Left ventricle myocardium superior (tissue), 1 donor: ENCODE results near the gene DAPK3. TPM values are rescaled to one million over a fixed set of nuclear protein-coding genes. Genes with fewer than 3 reads are reported as not detected.

Experiments used
- ATAC-seq: fragments of 200-7000 bp; cut with Tn5 transposase; one replicate; pipeline ENCODE4 v1.9.1; 2020; ENCODE audit warnings: mild to moderate bottlenecking, moderate library complexity
- DNase-seq: peaks from one replicate; pipeline ENCODE4 v3.0.0-alpha.2; 2020
- intact Hi-C: fragments of 100-400 bp; cut with micrococcal nuclease; formaldehyde crosslinking; loops from one replicate; pipeline ENCODE4 v1.11.0; 2022
- microRNA-seq: library from miRNA; unstranded; fragments of <30 nt; microRNA quantifications from one replicate; pipeline ENCODE4 v1.2.0, GENCODE V29; 2020; ENCODE audit warnings: borderline number of aligned reads
- total RNA-seq: library from RNA; stranded (reverse); fragmentation: NEBNext Ultra II Directional; extraction: Animal tissue kit (Norgen Biotek cat#: 25700); gene quantifications from one replicate; pipeline ENCODE4 v1.2.1, GENCODE V29; 2021
- donor health status: DM: no; HTN: yes; CAD: no; lungs with severe emphysema.

Gene DAPK3
- total RNA-seq, 1 donor from 2014 or later: 68.5 TPM

DNA sequence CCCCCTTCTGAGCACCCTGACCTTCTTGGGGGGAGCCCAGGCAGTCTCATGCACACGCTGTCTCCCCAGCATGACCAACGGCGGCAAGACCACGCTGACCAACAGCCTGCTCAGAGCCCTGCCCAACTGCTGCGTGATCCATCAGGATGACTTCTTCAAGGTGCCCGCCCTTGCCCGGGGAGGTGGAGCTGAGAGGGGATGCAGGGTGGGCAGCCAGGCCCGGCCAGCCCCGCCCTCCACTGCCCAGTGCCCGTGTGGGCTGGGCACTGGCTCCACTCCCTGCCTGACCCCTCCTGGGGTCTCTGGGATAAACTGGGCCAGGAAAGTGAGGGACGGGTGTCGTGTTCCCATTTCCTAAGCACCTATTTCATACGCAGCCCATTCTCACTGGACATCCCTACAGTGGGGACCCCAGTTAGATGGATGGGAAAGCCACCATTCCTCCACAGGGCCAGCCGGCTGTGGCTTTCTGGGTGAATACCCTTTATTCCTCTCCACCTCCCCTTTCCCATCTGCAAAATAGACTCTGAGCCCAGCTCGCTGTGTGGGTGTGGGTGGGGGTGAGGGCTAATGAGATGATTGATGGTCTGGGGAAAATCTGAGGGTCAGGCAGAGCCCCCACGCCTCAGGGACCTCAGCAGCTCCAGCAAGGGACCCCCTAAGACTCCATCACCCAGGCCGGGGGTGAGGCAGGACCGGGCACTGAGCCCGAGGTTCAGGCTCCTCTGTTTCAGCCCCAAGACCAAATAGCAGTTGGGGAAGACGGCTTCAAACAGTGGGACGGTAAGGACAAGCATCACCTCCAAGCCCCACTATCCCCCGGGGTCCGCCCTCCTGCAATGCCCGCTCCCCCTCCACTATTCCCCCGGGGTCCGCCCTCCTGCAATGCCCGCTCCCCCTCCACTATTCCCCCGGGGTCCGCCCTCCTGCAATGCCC lies 34.1 kb downstream of the DAPK3 start:
- intact Hi-C loops: no loop called here
- peak; percentile 0 for ATAC-seq

DNA sequence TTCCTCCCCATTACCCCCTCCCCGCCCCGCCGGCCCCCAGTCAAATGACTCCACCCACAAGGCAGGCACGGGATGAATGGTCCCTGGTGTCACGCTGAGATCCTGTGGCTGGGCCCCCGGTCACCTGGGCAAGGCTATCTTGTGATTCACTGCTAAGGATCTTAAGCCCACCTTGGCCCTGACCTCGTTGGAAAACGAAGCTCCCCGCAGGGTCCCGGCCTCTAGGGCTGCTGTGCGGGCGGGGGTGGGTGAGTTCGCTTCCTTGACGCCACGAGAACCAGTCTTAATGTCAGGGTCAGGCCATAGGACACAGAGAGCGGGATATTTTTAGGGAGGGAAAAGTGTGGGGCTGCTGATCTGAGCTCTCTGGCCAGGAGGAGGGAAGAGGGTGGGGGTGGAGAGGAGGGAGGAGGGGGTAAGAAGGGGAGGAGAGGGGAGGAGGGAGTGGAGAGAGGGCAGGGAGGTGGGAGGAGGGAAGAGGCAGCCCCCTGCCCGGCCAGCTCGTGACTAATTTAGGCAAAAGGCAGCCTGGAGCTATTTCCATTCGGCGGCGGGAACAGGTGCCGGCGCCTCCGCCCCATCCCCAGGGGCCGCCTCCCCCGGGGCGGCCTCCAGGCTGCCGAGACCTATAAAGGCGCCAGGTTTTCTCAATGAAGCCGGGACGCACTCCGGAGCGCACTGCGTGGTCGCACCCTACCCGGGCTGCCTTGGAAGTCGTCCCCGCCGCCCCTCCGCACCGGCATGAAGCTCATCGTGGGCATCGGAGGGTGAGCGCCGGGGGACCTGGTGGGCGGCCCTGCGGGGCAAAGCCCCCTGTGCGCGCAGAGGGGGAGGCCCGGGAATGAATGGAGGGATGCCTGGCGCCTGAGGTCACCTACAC lies 37.7 kb downstream of the DAPK3 start, which contains the start of gene NMRK2:
NMRK2 (plus strand) TSS at position 139 of the 880 bp plus-strand sequence; CDS start at position 742, 603 bp downstream.
- ATAC-seq: peak; percentile 65
- DNase-seq: peak; percentile 84
- intact Hi-C loops: no loop called here

More for the DNA sequence above, 34.1 kb downstream of the DAPK3 start:
- DNase-seq: no peak

DNA sequence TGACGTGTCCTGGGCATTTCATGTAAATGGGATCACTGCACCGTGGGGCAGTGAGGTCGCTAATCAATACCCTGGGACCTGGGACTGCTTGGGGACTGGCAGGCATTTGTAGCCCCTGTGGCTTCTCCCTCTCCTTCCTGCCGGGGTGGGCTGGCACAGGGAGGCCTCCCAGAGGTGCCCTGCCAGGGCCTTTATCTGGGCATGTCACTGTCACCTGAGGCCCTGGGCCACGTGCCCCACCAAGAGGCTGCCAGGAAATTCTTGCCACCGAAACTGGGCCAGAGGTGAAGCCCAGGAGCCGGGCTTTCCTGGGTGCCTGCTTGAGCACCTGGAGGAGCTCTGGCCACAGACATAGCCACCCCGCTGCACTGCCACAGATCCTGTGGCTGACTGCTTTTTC lies 39.9 kb downstream of the DAPK3 start:
- ATAC-seq (peak; percentile 60), DNase-seq (peak; percentile 90)
- intact Hi-C loops: no loop called here

DNA sequence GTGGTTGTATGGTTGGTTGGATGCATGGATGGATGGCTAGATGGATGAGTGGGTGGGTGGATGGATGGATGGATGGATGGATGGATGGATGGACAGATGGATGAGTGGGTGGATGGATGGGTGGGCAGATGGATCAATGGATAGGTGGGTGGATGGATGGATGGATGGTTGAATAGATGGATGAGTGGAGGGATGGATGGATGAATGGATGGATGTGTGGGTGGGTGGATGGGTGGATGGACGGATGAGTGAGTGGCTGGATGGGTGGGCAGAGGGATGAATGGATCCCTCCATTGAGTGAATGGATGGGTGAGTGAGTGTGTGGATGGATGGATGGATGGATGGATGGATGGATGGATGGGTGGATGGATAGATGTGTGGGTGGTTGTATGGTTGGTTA lies 47.0 kb downstream of the DAPK3 start:
- no peak for DNase-seq
- ATAC-seq: no peak
- intact Hi-C loops: no loop called here

DNA sequence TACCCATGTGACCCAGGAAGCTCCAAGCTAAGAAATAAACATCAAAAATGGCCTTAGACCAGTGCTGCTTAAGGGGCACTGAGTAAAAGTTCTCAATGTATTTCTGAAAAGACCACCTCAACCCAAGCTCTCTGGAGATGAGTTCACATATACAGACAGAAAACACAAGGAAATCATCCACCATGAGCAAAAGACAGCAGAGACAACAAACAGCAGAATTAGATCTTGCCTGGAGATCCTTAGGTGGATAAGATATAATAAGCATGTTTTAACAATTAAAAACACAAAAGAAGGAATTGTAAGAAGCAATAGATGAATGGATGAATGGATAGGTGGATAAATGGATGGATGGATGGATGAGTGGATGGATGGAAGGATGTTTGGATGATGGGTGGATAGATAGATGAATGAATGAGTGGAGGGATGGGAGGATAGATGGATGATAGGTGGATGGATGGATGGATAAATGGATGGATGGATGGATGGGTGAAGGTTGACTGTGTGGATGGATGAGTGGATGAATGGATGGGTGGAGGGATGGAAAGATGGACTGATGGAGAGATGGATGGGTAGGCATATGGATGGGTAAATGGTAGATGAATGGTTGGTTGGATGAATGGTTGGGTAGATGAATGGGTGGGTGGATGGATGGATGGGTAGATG lies 47.7 kb downstream of the DAPK3 start:
- intact Hi-C loops: no loop called here
- DNase-seq (no peak), ATAC-seq (no peak)

DNA sequence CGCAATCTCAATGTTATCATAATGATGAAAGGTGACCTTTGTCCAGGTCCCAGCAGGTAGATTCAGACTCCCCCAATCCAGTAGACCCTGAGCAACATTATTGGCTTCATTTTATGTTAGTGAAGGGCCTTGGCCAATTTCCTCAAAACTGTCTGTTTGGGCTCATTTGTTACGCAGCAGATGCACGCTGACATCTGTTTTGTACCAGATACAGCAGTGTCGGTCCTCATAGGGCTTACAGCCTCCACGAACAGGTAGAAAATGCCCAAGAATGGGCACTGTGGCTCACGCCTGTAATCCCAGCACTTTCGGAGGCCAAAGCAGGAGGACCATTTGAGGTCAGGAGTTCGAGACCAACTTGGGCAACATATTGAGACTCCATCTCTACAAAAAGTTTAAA lies 51.1 kb downstream of the DAPK3 start:
- no peak for DNase-seq
- intact Hi-C loops: no loop called here
- no peak for ATAC-seq

DNA sequence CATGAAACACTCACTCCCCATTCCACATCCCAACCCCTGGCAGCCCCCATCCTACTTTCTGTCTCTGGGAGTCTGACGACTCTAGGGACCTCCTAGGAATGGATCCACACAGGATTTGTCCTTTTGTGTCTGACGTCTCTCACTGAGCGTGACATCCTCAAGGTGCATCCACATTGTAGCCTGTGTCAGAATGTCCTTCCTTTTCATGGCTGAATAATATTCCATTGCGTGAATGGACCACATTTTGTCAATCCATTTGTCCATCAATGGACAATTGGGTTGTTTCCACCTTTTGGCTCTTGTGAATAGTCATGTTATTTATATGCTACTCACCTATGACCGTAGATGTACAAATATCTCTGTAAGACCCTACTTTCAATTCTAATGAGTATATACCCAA lies 54.9 kb downstream of the DAPK3 start:
- no peak for ATAC-seq
- intact Hi-C loops: no loop called here
- DNase-seq: no peak

DNA sequence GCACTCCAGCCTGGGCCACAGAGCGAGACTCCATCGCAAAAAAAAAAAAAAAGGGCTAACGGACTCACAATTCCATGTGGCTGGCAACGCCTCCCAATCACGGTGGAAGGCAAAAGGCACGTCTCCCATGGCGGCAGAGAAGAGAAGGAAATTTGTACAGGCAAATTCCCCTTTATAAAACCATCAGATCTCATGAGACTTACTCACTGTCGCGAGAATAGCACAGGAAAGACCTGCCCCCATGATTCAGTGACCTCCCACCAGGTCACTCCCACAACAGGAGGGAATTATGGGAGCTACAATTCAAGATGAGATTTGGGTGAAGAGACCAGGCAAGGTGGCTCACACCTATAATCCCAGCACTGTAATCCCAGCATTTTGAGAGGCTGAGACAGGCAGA lies 56.7 kb downstream of the DAPK3 start:
- DNase-seq (no peak), ATAC-seq (no peak)
- intact Hi-C loops: no loop called here

DNA sequence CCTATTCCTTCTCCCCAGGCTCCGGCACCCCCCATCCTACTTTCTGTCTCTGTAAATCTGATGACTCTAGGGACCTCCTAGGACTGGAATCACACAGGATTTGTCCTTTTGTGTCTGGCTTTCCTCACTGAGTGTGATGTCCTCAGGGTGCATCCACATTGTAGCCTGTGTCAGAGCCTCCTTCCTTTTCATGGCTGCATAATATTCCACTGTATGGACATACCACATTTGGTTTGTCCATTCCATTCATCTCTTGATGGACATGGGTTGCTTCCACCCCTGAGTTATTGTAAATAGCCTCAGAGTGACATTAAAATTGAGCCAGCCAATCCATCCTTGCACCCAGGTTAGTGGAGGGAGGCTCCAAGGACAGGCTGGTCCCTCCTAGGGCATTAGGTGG lies 60.8 kb downstream of the DAPK3 start:
- intact Hi-C loops: no loop called here
- ATAC-seq (no peak), DNase-seq (no peak)

Small RNA genes lying within 50 kb of the gene (microRNA-seq; reads per million reads assigned to microRNA genes)
- gene MIR637: not detected

Other genes starting within 250 kb of the DAPK3 start
- gene APBA3, start 209.4 kb downstream of the DAPK3 start, total RNA-seq: 12.5 TPM
- gene MRPL54, start 208.4 kb downstream of the DAPK3 start, total RNA-seq: 70.8 TPM
- gene RAX2, start 198.9 kb downstream of the DAPK3 start, total RNA-seq: not detected
- gene MATK, start 184.7 kb downstream of the DAPK3 start, total RNA-seq: 0.62 TPM
- not detected for gene ZFR2, start 102.1 kb downstream of the DAPK3 start, total RNA-seq
- not detected for gene ATCAY, start 90.4 kb downstream of the DAPK3 start, total RNA-seq
- gene NMRK2, start 38.0 kb downstream of the DAPK3 start, total RNA-seq: 1,046 TPM
- gene EEF2, start 14.4 kb upstream of the DAPK3 start, total RNA-seq: 2,417 TPM
- gene PIAS4, start 36.6 kb upstream of the DAPK3 start, total RNA-seq: 19.8 TPM
- gene ZBTB7A, start 95.8 kb upstream of the DAPK3 start, total RNA-seq: 35.2 TPM
- gene MAP2K2, start 153.0 kb upstream of the DAPK3 start, total RNA-seq: 148 TPM
- gene CREB3L3, start 182.5 kb upstream of the DAPK3 start, total RNA-seq: not detected
- 9.3 TPM for gene SIRT6, start 211.5 kb upstream of the DAPK3 start, total RNA-seq
- 0.42 TPM for gene ANKRD24, start 211.6 kb upstream of the DAPK3 start, total RNA-seq